Measurements from ENCODE around the gene CD8A.
"Not testable (repeated sequence)": the region's sequence is repeated elsewhere in the genome, so short reads cannot be mapped to it uniquely, and the experiment has no call there.

Gene CD8A

DNA sequence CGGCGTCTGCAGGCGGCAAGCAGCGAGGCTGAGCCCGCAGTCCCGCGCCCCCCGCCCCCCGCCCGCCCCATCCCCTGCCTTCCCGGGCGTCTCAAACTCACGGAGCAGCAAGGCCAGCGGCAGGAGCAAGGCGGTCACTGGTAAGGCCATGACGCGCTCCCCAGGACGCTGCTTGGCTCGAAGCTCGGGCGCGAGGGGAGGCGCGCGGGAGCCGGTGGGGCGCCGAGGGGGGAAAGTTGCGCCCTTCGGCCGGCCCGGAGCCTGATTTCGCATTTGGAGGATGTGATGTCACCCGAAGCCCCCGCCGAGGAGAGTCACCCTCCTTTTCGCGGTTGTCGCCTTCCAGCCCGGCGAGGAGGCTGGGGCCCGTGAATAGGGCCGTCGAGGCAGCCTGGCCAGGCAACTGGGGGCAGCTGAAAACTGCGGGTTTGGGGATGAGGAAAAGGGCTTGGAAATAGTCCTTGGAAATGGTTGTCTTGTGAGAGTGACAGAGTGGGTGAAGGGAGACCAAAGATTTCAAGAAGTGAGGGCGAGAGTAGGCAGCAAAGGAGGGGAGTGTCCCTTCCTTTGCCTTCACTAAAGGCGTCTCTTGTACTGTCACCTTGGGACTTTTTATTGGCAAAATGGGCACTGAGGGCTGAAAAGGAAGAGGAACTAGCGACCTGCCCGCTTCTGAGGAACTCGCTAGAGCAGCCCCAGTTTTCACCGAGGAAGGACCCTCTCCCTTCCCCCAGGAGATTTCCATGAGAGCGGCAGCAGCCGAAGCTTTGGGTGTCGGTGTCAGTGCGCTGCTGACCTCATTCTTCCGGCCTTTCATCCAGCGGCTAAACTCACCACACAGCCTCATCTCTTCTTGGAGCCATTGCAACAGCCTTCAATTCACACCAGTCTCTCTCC lies at the start of gene CD8A:
Gene CD8A, minus strand, starts transcription at position 238 of the 897 bp plus-strand sequence. Its CDS starts 88 bp downstream, at position 150.
- no peak for DNase-seq (ENCODE audit: low spot score)

DNA sequence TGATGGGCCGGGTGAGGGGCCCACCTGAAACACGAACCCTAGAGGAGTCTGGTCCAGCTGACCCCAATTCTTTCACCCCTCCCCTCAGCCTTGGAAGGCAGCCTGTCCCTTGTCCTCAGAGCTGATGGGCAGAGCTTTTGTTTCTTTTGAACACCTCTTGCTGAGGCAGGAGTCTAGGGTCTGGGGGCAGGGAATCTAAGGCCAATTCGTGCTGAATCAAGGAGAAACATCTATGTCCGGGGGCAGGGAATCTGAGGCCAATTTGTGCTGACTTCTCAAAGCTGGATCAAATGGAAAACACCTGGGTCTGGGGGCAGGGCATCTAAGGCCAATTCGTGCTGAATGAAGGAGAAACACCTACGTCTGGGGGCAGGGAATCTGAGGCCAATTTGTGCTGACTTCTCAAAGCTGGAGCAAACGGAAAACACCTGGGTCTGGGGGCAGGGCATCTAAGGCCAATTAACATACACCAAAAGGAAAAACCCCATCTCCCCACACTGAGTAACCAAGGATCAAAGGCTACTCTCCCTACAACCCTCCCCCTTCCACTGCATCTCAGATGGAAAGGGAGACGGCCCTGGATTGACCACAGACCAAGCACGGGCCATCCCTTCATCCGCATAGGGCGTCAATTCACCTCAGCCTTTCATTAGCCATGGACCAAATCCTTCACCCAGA lies 49.3 kb upstream of the CD8A start:
- DNase-seq (ENCODE audit: low spot score): not testable (repeated sequence)

DNA sequence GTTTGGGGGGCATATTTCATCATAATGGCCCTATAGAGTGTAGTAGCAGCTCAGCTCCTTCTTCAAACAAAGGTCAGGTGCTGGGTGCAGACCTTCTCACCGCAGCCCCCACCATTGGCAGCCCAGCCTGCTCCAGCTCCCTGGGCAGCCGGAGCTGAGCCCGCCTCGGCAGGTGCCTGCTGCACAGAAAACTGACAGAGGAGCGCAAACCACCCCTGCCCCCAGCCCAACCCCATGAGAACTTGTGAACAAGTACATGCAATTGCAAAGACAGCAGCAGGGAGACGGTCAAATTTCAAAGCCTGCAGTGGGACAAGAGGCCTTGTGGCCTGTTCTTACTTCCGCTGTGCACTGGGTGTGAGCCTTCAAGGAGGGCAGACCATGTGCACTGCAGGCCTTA lies 48.7 kb upstream of the CD8A start:
- not testable (repeated sequence) for DNase-seq (ENCODE audit: low spot score)

DNA sequence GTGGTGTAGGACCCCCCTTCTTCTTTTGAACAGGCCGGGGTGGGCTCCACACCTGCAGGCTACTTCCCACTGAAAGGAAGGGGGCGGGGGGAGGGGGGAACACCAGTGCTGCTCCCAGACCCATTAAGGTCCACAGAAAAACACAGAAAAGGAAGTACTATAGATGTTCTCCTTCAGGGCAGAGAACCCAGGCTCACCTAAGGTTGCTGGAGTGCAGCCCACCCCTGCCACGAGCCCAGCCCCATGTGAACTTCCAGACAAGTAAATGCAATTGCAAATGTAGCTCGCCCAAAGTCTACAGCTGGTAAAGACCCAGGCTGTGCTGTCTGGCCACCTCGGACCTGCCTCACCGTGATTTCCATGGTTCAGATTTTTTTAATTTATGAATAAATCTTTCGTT lies 47.0 kb upstream of the CD8A start:
- DNase-seq (ENCODE audit: low spot score): not testable (repeated sequence)

DNA sequence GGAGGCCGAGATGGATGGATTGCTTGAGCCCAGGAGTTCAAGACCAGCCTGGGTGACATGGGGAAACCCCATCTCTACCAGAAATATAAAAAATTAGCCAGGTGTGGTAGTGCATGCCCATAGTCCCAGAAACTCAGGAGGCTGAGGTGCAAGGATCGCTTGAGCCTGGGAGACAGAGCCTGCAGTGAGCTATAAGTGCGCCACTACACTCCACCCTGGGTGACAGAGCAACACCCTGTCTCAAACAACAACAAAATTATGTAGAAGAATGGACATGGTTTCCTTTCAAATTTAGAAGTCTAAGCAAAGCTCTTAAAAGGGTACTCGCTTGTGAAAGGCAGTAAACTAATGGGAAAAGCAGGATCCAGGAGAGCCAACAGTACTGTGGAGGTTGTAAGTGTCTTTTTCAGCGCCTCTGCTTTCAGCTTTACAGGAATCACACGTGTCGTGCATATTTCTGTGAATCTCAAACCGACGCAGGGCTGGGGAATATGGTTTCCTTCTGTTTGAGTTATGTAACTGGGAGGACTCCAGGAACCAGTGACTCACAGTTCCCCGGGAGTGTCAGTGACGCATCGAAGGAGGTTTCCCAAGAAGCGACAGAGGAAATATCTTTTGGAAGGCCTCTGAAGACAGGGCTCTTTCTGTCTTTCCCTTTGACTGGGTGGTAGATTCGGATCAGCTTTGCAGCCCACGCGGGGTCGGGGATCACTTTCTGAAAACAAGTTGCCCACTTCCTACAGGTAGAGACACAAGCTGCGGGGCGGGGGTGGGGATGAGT lies 46.4 kb upstream of the CD8A start:
- DNase-seq (ENCODE audit: low spot score): not testable (repeated sequence)

DNA sequence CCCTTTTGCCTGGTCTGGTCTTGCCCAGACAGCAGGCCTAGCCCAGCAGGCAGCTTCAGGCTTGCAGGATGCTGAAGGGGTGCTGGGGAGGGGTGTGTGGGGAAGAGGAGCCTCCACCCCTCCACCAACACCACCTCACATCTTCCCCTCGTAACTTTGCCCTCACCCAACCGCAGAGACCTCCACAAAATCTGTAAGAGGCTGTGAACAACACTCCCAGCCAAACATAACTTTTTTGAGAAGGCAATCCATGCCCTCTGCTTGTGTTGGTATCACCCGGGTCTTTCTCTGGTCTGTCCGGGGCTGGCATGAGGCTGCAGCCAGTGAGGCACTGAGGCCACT lies 44.8 kb upstream of the CD8A start:
- not testable (repeated sequence) for DNase-seq (ENCODE audit: low spot score)

DNA sequence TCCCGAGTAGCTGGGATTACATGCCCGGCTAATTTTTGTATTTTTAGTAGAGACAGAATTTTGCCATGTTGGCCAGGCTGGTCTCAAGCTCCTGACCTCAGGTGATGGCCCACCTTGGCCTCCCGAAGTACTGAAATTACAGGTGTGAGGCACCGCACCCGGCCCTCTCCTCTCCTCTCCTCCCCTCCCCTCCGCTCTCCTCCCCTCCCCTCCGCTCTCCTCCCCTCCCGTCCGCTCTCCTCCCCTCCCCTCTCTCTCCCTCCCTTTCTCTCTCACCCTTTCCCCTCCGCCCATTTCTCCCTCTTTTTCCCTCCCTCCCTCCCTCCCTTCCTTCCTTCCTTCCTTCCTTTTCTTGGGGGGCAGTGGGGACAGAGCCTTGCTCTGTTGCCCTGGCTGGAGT lies 42.6 kb upstream of the CD8A start:
- DNase-seq (ENCODE audit: low spot score): no peak

DNA sequence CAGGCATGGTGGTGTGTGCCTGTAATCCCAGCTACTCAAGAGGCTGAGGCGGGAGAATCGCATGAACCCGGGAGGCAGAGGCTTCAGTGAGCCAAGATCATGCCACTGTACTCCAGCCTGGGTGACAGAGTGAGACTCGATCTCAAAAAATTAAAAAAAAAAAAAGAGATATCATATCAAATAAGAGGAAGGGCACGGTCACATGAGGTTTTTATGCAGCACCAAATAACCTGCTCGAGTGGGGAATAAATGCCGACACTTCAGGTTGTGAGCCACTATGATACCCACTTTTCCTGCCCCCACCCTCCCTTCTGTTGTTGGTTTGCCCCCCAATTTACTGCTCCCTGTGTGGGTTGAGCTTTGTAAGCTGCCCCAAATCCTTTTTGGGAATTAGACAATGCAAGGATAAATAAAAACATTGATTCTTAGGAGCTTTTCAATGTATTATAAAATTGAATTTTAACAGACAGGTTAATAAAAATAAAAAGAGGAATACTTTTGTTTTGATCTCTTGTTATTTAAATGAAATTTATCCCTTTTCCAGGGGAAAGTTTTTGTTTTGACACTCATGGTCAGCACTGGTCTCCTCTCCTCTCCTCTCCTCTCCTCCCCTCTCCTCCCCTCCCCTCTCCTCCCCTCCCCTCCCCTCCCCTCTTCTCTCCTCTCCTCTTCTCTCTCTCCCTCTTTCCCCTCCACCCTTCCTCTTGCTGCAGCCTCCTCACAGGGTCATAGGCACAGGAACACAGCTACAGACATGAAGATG lies 41.8 kb upstream of the CD8A start:
- no peak for DNase-seq (ENCODE audit: low spot score)

DNA sequence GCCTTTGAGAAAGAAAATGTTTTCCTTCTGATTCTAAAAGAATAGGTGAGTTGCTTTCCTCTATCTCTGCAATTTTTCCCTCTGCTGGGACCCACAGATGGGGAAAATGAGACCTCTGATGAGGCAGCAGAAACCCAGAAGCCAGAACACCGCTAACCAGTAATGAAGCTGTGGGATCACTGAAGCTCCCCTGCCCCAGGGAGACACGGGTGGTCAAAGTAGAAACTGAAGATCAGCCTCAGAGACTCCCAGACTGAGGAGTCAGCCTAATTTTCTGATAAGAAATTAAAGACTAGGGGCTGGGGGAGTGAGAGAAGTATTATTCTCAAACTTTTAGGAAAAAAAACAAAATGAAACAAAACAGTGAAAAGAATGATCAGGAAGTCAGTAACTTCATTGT lies 40.8 kb upstream of the CD8A start:
- no peak for DNase-seq (ENCODE audit: low spot score)

DNA sequence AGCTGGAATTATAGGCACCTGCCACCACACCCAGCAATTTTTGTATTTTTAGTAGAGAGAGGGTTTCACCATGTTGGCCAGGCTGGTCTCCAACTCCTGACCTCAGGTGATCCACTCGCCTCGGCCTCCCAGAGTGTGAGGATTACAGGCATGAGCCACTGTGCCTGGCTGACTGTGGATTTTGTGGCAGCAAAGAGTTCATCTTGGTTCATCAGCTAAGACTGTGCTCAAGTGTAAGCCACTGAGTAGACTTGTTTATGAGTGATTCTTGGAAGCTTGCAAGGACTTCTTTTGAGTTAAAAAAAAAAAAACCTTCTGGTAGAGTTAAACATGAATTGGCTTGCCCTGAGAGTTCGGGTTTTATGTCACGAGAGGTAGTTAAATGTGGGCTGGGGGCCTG lies 36.2 kb upstream of the CD8A start:
- no peak for DNase-seq (ENCODE audit: low spot score)

DNA sequence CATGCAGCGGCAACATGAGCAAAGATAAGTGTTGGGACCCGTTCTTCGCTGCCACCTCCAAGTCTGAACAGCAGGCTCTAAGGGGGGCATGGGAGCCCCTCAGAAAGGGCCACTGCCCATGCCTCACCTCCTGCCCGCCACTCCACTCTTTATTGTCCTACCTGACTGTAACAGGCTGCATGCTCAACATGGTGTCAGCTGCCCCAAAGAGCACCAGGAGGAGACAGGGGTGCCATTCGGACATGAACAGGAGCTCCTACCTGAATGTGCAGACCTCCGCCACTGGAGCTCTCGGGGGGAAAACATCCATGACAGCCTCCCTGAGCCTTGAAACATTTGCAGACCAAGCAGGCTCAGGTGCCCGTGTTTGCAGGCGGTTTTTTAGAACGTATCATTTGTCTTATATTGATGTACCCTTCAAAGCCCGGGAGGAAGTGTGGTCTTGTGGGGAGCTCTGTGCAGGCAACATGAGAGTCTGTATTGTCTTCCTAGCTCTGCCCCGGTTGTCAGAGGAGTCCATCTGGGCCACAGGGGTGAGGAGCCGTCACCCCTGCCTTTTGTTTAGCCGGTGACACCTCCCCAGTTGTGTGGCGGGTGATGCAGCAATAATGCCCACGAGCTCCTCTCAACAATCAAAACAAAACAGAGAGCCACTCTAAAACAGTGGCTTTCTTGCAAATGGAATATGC lies 35.1 kb upstream of the CD8A start:
- DNase-seq (ENCODE audit: low spot score): peak; percentile 18

DNA sequence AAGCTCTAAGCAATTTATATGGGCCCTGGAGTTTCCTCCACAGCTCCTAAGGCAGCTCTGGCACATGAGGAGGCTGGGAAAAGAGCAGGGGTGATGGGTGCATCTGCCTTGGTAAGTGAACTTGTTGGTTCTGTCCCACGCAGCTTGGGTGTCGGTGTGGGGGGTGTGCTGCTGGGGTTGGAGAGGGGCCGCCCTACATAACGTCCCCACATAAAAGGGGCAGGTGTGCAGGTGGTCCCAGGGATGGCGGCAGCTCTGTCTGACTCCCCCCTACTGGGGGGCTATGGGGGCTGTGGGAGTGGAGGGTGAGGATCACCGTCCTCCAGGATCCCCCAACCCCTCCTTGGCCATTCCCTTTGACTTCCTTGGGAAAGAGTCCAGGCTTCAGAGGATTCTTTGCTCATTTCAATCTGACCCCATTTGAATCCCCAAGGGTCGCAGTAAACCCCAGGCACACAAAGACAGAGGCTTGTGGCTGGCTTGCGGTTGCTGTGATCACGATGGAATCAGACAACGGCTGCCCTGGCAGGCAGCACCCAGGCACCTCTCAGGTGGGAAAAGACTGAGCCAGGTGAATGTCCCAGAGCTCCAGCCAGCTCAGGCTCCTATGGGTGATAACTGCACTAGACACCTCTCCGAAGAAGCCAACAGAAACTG lies 34.5 kb upstream of the CD8A start:
- no peak for DNase-seq (ENCODE audit: low spot score)

DNA sequence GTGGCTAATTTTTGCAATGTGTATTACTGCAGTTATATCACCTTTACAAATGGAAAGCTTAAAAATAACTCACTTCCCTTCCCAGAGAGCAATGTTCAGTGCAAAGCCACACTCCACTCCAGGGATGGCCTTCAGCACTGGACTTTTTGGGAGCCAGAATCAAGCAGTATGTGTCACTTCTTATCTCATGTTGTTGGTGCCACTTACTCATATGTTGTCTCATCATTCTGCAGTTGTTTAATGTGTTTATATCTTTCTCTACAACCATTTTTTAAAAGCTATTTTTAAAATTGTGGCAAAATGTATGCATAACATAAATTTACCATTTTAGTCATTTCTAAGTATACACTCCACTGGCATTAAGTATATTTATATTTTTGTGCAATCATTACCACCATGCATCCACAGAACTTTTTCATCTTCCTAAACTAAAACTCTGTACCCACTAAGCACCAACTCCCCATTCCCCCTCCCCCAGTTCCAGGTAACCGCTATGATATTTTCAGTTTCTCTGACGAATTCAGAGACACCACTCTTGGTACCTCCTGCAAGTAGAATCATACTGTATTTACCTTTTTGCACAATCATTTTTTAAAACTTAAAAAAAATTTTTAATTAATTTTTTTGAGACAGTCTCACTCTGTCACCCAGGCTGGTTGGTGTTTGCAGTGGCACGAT lies 32.1 kb upstream of the CD8A start:
- DNase-seq (ENCODE audit: low spot score): no peak

DNA sequence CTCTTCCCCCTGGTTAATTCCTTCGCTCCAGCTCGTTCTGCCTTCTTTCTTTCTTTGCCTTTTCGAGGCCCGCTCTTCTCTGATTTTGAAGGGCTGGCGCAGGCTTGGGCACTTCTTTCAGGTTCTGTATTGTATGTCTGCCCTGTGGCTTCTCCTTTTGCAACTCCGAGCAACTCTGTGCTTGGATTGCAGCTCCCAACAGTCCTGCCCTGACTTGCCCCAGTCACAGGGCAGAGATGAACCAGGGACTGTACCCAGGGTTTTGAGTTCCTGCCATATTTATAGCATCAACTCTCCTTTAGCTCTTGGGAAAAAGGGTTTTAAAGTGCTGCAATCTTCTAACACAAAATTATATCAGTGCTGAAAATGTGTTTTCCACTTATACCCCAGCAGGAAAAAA lies 31.1 kb upstream of the CD8A start:
- DNase-seq (ENCODE audit: low spot score): no peak

DNA sequence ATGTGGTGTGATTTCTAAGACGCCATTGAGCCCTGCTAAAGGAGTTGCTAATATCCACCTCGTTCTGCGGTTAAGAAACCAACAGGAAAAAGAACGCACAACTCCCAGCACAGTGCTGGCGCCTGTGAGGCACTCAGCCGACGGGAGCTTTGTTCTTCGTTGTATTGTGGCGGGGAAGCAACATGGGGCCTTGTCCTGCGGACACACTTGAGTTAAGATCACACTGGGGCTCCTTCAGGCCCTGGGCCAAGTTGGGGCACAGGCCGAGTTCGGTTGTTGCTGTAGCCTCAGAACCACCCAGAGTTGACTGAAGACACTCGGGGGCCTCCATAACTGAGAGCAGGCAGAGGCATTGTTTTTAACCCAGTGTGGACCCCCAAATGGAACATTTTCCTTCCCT lies 30.6 kb upstream of the CD8A start:
- no peak for DNase-seq (ENCODE audit: low spot score)

DNA sequence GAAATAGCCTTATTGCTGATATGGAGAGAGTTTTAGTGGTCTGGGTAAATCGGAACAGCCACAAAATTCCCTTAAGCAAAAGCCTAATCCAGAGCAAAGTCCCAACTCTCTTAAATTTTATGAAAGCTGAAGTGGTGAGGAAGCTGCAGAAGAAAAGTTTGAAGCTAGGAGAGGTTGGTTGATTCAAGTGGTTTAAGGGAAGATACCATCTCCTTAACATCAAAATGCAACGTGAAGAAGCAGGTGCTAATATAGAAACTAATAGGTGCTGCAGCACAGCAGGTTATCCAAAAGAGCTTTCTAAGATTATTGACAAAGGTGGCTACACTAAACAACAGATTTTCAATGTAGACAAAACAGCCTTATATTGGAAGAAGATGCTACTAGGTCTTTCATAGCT lies 28.2 kb upstream of the CD8A start:
- no peak for DNase-seq (ENCODE audit: low spot score)

DNA sequence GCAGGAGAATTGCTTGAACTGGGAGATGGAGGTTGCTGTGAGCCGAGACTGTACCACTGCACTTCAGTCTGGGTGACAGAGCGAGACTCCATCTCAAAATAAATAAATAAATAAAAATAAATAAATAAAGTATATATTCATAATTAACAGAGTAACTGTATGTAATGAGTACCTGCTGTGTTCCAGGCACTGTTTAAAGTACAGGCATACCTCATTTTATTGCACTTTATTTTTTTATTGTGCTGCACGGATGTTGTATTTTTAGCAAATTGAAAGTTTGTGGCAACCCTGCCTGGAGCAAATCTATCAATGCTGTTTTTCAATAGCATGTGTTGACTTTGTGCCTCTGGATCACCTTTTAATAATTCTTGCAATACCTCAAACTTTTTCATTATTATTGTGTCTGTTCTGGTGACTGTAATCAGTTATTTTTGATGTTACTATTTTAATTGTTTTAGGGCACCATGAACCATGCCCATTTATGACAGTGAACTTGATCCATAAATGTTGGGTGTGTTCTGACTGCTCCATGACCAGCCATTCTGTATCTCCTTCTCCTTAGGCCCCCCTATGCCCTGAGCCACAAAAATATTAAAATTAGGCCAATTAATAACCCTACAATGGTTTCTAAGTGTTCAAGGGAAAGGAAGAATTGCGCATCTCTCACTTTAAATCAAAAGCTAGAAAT lies 27.5 kb upstream of the CD8A start:
- DNase-seq (ENCODE audit: low spot score): no peak

DNA sequence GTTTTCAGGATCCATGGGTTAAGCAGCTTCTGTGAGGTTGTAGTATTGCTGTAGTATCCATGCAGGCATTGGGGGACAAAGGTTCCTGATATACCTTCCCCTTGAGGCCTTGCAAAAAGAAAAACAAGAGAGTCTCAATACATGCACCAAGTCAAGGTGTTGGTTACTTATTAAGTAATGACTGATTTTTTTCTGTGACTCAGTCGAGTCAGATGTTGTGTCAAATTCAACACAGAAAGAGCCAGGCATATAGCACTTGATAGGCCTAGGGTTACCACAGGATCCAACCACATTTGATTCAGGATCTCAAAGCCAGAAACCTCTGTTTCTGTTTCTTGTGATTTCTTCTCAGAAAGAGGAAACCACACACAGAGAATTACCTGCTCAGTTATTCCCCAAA lies 24.9 kb upstream of the CD8A start:
- DNase-seq (ENCODE audit: low spot score): no peak

DNA sequence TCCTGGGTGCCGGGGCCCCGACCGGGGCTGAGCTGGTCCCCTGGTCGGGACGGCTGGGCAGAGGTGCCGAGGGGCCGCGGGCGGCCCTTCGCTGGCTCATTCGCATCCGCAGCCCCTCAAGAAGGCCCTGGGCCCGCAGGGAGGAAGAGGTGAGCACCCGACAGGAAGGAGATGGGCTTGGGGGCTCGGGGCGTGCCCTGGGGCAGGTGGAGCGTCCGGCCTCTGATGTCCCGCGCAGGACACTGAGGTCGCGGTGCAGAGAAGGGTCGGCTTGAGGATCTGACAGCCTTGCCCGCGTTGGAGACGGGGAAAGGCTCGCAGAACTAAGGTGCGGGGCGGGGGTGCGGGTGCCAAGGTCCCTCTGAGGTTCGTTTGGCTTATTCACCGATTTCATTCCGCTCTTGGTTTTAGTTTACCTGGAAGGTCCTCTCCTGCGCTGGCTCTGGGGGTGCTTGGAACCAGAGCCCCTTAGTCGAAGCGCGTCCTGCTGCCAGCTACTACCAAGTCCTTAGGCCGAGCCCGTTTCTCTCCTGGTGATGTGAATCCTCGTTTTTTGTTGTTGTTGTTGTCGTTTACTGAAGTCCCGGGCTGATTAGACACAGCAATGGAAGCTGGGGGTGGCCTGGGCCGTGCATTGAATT lies 18.9 kb upstream of the CD8A start:
- DNase-seq (ENCODE audit: low spot score): no peak

Data from CD4-positive, alpha-beta T cell treated with Interleukin-6 at 100 ng/mL for 8 hours (primary cell).